Neural progenitor cell (in vitro differentiated cells): ENCODE measurements around the gene MRPL17. TPM values are rescaled to one million over a fixed set of nuclear protein-coding genes. Genes with fewer than 3 reads are reported as not detected.
"Not testable (repeated sequence)": the region's sequence is repeated elsewhere in the genome, so short reads cannot be mapped to it uniquely, and the experiment has no call there.

ENCODE experiments used
- DNase-seq: peaks from one replicate; pipeline ENCODE4 v3.0.0-alpha.2; 2016; ENCODE audit warnings: low spot score
- H2AFZ ChIP-seq: fragments of 200-600 bp; sonication (generic); replicated peaks from 2 replicates; pipeline ENCODE4 v1.6.1; 2016; ENCODE audit warnings: antibody characterized with exemption
- H3F3A ChIP-seq: fragments of 200-600 bp; sonication (generic); 2 replicates; pipeline ENCODE4 v1.6.1; 2016; ENCODE audit warnings: antibody characterized with exemption, low read depth
- H3K27ac ChIP-seq: fragments of 200-600 bp; sonication (generic); 2 replicates; pipeline ENCODE4 v1.5.1; 2016; ENCODE audit warnings: mild to moderate bottlenecking
- H3K27me3 ChIP-seq: fragments of 200-600 bp; sonication (generic); 2 replicates; pipeline ENCODE4 v1.6.1; 2016; ENCODE audit warnings: mild to moderate bottlenecking, moderate library complexity
- H3K36me3 ChIP-seq: fragments of 200-600 bp; sonication (generic); 2 replicates; pipeline ENCODE4 v1.5.1; 2016
- H3K4me1 ChIP-seq: fragments of 200-600 bp; sonication (generic); 2 replicates; pipeline ENCODE4 v1.6.1; 2016; ENCODE audit warnings: mixed run types
- H3K4me2 ChIP-seq: fragments of 200-600 bp; sonication (generic); 2 replicates; pipeline ENCODE4 v1.6.1; 2016
- H3K4me3 ChIP-seq: fragments of 200-600 bp; sonication (generic); 2 replicates; pipeline ENCODE4 v1.5.1; 2016
- H3K79me2 ChIP-seq: fragments of 200-600 bp; sonication (generic); 2 replicates; pipeline ENCODE4 v1.6.1; 2016; ENCODE audit warnings: low read depth
- H3K9ac ChIP-seq: fragments of 200-600 bp; sonication (generic); 2 replicates; pipeline ENCODE4 v1.6.1; 2016
- H3K9me3 ChIP-seq: fragments of 200-600 bp; sonication (generic); 2 replicates; pipeline ENCODE4 v1.5.1; 2016; ENCODE audit warnings: low read depth
- H4K20me1 ChIP-seq: fragments of 200-600 bp; sonication (generic); 2 replicates; pipeline ENCODE4 v1.6.1; 2016; ENCODE audit warnings: low read depth
- H3K27ac Mint-ChIP-seq: 3 replicates; pipeline ENCODE4 v1.8.0; 2021; ENCODE audit warnings: mixed read lengths
- H3K27me3 Mint-ChIP-seq: 2 replicates; pipeline ENCODE4 v1.8.0; 2022; ENCODE audit warnings: low read depth, mild to moderate bottlenecking, inconsistent platforms, moderate library complexity, mixed read lengths; ENCODE audit not compliant: insufficient read depth
- H3K36me3 Mint-ChIP-seq: 3 replicates; pipeline ENCODE4 v1.8.0; 2021; ENCODE audit warnings: mixed read lengths
- H3K4me1 Mint-ChIP-seq: 3 replicates; pipeline ENCODE4 v1.8.0; 2021; ENCODE audit warnings: mixed read lengths
- H3K4me3 Mint-ChIP-seq: 3 replicates; pipeline ENCODE4 v1.8.0; 2021; ENCODE audit warnings: mild to moderate bottlenecking, moderate library complexity, mixed read lengths
- H3K9me3 Mint-ChIP-seq: 3 replicates; pipeline ENCODE4 v1.8.0; 2020; ENCODE audit warnings: mixed read lengths
- EZH2 ChIP-seq: fragments of 200-600 bp; sonication (generic); IDR thresholded peaks from 2 replicates; pipeline ENCODE4 v1.6.1; 2017; ENCODE audit warnings: antibody characterized with exemption, mild to moderate bottlenecking, moderate library complexity
- EZH2phosphoT487 ChIP-seq: fragments of 200-600 bp; sonication (generic); IDR thresholded peaks from 2 replicates; pipeline ENCODE4 v1.6.1; 2017; ENCODE audit warnings: antibody characterized with exemption
- total RNA-seq: library from RNA; depleted of rRNA; stranded (reverse); fragments of >200 nt; gene quantifications from 2 replicates; pipeline ENCODE4 v1.2.3, GENCODE V29; 2015; ENCODE audit warnings: low replicate concordance
- TF ChIP-seq, protein P1 (sequence below): fragments of 200-600 bp; sonication (generic); IDR thresholded peaks from 2 replicates; pipeline ENCODE4 v1.5.1; 2017; ENCODE audit warnings: antibody characterized with exemption, mild to moderate bottlenecking

Gene MRPL17
- total RNA-seq, 1 donor from 2014 or later: 24.3 TPM

DNA sequence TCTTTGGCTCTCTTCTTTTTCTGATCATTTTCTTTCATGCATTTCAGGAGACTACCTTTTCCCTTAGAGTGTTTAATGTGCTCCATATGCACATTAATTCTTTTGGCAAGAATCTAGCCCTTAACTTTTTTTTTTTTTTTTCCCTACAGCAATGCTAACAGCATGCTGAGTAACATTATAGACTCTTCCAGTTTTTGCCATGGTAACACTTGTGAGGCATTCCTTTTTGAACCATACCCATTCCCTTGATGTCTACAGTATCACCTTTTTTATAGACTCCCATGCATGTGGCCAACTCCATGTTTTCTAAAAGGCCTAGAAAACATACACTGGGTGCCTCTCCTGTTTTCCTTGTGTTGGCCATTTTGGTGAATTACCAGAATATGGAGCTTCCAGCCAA lies 2.9 kb upstream of the MRPL17 start:
- Histone ChIP-seq H3K27me3 (no peaks in the 10 kb centered on the region), H2AFZ (no peak overlapping the region), H3K9ac (no peak overlapping the region), H3K36me3 (peaks cover 1% of the 10 kb centered on the region), H3K4me2 (no peak overlapping the region), H3F3A (peaks cover 10% of the 10 kb centered on the region), H3K4me1 (peaks cover 15% of the 10 kb centered on the region), H3K79me2 (peaks cover 21% of the 10 kb centered on the region), H3K4me3 (no peak overlapping the region), H3K27ac (no peak overlapping the region), H3K9me3 (no peaks in the 10 kb centered on the region), H4K20me1 (peaks cover 12% of the 10 kb centered on the region)
- Mint-ChIP-seq H3K9me3 (peaks cover 13% of the 10 kb centered on the region), H3K4me3 (no peak overlapping the region), H3K4me1 (peaks cover 16% of the 10 kb centered on the region), H3K27ac (no peak overlapping the region), H3K36me3 (peaks cover 7% of the 10 kb centered on the region), H3K27me3 (peaks cover 9% of the 10 kb centered on the region)
- TF ChIP-seq, protein P1, sequence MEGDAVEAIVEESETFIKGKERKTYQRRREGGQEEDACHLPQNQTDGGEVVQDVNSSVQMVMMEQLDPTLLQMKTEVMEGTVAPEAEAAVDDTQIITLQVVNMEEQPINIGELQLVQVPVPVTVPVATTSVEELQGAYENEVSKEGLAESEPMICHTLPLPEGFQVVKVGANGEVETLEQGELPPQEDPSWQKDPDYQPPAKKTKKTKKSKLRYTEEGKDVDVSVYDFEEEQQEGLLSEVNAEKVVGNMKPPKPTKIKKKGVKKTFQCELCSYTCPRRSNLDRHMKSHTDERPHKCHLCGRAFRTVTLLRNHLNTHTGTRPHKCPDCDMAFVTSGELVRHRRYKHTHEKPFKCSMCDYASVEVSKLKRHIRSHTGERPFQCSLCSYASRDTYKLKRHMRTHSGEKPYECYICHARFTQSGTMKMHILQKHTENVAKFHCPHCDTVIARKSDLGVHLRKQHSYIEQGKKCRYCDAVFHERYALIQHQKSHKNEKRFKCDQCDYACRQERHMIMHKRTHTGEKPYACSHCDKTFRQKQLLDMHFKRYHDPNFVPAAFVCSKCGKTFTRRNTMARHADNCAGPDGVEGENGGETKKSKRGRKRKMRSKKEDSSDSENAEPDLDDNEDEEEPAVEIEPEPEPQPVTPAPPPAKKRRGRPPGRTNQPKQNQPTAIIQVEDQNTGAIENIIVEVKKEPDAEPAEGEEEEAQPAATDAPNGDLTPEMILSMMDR: no peak
- TF ChIP-seq EZH2phosphoT487: no peak
- DNase-seq: no peak

DNA sequence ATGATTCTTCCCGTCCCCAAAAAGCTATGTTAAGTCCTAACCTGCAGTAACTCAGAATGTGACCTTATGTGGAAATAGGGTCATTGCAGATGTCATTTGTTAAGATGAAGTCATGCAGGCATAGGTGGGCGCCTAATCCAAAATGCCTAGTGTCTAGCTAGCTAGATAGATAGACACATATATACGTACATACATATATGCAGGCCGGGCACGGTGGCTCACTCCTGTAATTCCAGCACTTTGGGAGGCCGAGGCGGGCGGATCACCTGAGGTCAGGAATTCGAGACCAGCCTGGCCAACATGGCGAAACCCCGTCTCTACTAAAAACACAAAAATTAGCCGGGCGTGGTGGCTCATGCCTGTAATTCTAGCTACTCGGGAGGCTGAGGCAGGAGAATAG lies 928 bp upstream of the MRPL17 start:
- peak overlapping the region; percentile 69 for H3K4me3 ChIP-seq

DNA sequence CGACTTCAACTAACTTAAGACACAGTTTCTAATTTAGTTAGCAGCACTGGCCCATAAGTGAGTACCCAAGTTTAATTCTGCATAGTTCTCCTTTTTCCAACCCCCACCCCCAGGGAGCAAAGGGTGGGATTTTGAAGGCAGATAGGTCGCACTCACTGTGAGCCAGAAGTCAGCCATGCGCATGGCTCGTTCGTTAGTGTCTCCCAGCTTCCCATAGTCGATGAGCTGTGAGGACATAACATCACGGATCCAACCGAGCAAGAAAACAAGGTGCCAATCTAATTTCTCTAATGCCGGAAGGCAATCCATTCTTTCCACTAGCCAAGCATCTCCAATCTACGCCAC lies 577 bp downstream of the MRPL17 start:
- TF ChIP-seq, protein P1: no peak
- TF ChIP-seq EZH2phosphoT487 (no peak), EZH2 (no peak)
- no peak overlapping the region for H3K27ac ChIP-seq
- H3K27ac Mint-ChIP-seq: peak overlapping the region; percentile 94
- H3F3A ChIP-seq: peaks cover 28% of the 10 kb centered on the region
- DNase-seq: no peak
- peaks cover 8% of the 10 kb centered on the region for H3K36me3 ChIP-seq
- H3K36me3 Mint-ChIP-seq: peaks cover 23% of the 10 kb centered on the region
- H3K27me3 ChIP-seq: no peaks in the 10 kb centered on the region
- peak overlapping the region; percentile 83 for H3K4me2 ChIP-seq
- peaks cover 15% of the 10 kb centered on the region for H4K20me1 ChIP-seq
- H3K27me3 Mint-ChIP-seq: peaks cover 7% of the 10 kb centered on the region
- peaks cover 28% of the 10 kb centered on the region for H3K79me2 ChIP-seq
- no peaks in the 10 kb centered on the region for H3K9me3 ChIP-seq
- peaks cover 15% of the 10 kb centered on the region for H3K4me1 ChIP-seq
- H2AFZ ChIP-seq: no peak overlapping the region
- peak overlapping the region; percentile 77 for H3K9ac ChIP-seq
- H3K9me3 Mint-ChIP-seq: peaks cover 6% of the 10 kb centered on the region
- peak overlapping the region; percentile 69 for H3K4me3 ChIP-seq
- peak overlapping the region; percentile 99 for H3K4me3 Mint-ChIP-seq
- peaks cover 16% of the 10 kb centered on the region for H3K4me1 Mint-ChIP-seq

More for the DNA sequence above, 928 bp upstream of the MRPL17 start:
- peaks cover 15% of the 10 kb centered on the region for H3K4me1 ChIP-seq
- H3K9ac ChIP-seq, H3K27me3 Mint-ChIP-seq, H3K9me3 Mint-ChIP-seq, H3K9me3 ChIP-seq, H3K27ac ChIP-seq, H3K27ac Mint-ChIP-seq, DNase-seq, H3K36me3 ChIP-seq, H3K27me3 ChIP-seq: not testable (repeated sequence)
- H3K79me2 ChIP-seq: peaks cover 28% of the 10 kb centered on the region
- H3K4me1 Mint-ChIP-seq: peaks cover 16% of the 10 kb centered on the region
- peaks cover 22% of the 10 kb centered on the region for H3K36me3 Mint-ChIP-seq
- H2AFZ ChIP-seq: peak overlapping the region; percentile 59
- peak overlapping the region; percentile 99 for H3K4me3 Mint-ChIP-seq
- H4K20me1 ChIP-seq: peaks cover 15% of the 10 kb centered on the region
- peaks cover 26% of the 10 kb centered on the region for H3F3A ChIP-seq
- peak overlapping the region; percentile 77 for H3K4me2 ChIP-seq

DNA sequence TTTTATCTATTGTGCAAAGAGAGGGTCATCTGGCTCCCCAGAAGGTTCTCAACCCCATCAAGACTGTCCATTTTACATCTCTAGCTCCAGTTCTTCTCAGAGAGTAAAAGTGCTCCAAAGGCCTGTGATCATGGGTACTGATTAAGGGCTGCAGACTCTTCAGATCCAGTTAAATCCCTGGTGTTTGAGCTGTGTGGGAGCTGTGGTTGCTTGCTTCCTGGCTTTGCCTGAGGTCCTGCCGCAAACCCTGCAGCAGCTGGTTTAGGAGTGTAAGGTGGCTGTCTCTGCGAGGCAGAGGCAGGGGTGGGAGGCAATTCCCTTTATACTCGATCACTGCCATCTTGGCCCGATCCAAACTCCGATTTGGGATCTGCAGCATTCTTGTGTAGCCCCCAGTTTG lies 1.2 kb downstream of the MRPL17 start:
- DNase-seq: peak; percentile 12

More for the DNA sequence above, 1.2 kb downstream of the MRPL17 start:
- Histone ChIP-seq H3K4me2 (peak overlapping the region; percentile 83), H3K9ac (peak overlapping the region; percentile 77), H3K36me3 (peaks cover 8% of the 10 kb centered on the region), H2AFZ (no peak overlapping the region), H4K20me1 (peaks cover 15% of the 10 kb centered on the region), H3K4me1 (peaks cover 15% of the 10 kb centered on the region), H3K27ac (no peak overlapping the region), H3F3A (peaks cover 28% of the 10 kb centered on the region), H3K79me2 (peaks cover 28% of the 10 kb centered on the region), H3K9me3 (no peaks in the 10 kb centered on the region), H3K4me3 (peak overlapping the region; percentile 69), H3K27me3 (no peaks in the 10 kb centered on the region)
- Mint-ChIP-seq H3K9me3 (no peaks in the 10 kb centered on the region), H3K4me1 (peaks cover 16% of the 10 kb centered on the region), H3K27me3 (peaks cover 7% of the 10 kb centered on the region), H3K36me3 (peaks cover 23% of the 10 kb centered on the region), H3K27ac (peak overlapping the region; percentile 94), H3K4me3 (peak overlapping the region; percentile 99)
- TF ChIP-seq, protein P1: no peak
- no peak for TF ChIP-seq EZH2phosphoT487
- no peak for TF ChIP-seq EZH2
